SIG-M5 treated with dmso at 0.1 percent for 504 hours (cell line): ENCODE results near the gene TMEM45A.
"Not testable (repeated sequence)": the region's sequence is repeated elsewhere in the genome, so short reads cannot be mapped to it uniquely, and the experiment has no call there.

Source experiments
- DNase-seq: peaks from one replicate; lab custom pipeline; 2025; ENCODE audit not compliant: unreplicated experiment; lab: John Stamatoyannopoulos, UW

Gene TMEM45A

DNA sequence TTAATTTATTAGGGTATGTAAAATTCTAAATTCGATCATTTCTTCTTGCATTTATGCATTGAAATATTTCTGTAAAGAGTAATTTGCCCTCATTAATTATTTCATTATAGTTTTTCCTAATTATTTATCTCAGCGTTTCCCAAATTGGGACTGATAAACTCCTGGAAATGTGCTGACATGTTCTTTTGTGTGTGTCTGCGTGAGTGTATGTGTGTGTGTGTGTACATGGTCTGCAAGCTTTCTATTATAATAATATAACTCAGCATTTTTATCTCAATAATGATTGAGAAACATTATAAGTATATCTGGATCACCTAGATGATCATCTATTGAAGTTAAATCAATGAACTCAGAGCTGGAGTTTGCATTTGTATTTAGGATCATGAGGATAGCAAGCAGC, 38.7 kb downstream of the TMEM45A start:
- no peak for DNase-seq

DNA sequence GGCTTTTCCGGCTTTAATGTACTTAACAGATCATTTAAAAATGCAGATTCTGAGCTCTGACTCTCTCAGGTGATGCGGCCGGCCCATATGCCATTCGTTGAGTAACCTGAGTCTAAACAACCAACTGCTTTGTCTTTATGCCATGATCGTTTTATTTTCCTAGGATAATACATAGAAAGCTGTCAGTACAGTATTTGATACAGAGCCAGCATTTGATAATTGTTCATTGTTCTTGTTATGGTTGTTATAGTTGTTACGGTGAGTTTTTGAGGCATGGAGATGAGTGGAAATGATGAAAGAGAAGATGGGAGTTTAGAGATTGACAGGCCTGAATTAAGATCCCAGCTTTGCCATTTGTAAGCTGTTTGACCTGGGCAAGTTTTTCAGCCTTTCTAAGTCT, 40.0 kb downstream of the TMEM45A start:
- no peak for DNase-seq

DNA sequence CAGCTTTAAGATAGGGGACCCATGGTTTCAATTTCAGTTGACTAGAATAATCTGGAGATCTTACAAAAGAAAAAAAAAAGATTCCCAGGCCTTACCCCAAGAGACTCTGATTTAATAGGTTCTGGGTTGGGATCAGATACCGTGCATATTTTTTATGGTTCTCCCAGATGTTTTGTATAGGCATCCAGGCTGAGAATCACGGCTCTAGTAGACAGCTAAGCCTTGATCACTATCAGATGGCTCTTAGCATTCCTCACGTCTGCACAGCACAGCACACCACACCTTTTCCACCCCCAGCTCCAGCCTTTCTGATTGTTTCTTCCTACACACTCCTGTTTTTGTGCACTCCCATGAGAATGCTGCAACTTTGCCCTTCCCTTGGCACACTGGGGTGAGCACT, 40.8 kb downstream of the TMEM45A start:
- DNase-seq: no peak

DNA sequence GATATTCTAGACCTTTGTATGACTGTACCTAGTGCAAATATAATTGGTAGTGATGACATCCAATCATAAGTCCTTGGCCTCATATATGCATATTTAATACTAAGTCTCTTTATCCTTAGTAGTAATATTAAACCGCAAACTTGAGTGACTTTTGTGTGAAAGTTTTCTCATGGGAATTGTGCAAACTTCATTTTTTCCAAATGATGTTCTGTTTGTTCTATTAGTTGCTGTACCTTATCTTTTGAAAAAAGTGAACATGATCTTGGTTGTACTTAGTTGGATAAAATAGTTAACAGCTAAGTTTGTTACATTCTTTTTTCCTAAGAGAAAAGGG, 43.2 kb downstream of the TMEM45A start:
- no peak for DNase-seq

DNA sequence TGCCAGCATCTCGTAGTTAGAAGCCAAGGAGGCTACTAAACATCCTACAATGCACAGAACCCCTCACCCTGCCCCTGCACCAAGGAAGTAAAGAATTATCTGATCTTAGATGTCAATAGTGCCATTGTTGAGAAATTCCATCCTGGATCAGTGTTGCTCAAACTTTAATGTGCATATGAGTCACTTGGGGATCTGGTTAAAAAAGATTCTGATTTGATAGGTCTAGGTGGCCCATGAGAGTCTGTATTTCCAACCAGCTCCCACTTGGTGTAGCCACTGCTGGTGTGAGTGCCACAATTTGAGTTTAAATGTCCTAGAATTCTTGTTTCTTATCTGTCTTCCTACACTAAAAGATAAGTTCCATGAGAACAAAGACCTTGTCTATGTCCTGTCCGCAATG, 43.7 kb downstream of the TMEM45A start:
- DNase-seq: no peak

DNA sequence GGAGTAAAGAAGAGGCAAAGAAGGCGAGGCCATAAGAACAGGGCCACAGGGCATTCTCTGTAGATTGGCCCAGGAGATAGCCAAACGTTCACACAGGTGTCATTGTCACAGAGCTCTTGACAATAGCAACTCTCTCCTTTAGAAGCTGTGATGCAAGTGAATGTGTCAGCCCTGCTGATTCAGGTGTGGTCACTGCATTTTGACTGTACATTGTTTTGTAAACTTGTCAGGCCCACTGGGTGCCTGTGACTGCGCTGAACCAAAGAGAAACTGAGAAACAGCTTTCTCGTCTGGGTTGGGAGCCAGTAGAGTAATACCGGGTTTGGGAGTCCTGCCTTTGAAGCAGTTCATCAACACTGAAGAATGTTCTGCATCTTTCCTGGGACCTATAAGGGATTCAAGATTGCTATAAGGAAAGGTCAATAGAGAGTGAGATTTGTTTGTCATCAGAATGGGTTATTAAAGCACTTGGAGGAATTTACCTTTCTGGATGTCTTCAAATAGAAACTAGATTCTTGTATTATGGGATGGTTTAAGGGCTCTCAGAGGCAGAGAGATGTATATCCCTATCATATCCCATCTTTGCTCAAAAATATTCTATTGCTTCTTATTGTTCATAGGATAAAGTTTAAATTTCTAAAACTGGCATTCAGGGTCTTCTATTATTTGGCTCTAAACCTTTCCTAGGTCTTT, 45.4 kb downstream of the TMEM45A start:
- DNase-seq: no peak

DNA sequence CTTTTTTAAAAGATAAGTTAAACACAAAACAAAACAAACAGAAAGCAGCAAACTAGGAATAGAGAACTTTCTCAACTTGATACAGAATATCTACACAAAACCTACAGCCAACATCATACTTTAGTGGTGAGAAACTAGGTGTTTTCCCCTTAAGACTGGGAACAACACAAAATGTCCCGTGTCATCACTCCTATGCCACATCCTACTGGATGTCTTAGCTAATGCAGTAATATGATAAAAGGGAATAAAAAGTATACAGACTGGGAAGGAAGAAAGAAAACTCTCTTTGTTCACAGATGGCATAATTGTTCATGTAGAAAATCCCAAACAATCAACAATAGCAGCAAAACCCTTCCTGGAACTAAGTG, 45.9 kb downstream of the TMEM45A start:
- no peak for DNase-seq

DNA sequence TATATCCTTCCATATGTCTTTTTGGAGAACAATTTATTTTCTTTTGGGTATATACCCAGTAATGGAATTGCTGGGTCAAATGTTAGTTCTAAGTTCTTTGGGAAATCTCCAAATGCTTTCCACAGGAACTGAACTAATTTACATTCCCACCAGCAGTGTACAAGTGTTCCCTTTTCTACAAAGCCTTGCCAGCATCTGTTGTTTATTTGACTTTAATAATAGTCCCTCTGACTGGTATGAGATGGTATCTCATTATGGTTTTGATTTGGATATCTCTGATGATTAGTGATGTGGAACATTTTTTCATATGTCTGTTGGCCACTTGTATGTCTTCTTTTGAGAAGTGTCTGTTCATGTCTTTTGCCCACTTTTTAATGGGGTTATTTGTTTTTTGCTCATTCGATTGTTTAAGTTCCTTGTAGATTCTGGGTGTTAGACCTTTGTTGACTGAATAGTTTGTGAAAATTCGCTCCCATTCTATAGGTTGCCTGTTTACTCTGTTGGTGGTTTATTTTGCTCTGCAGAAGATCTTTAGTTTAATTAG, 48.4 kb downstream of the TMEM45A start:
- DNase-seq: no peak

DNA sequence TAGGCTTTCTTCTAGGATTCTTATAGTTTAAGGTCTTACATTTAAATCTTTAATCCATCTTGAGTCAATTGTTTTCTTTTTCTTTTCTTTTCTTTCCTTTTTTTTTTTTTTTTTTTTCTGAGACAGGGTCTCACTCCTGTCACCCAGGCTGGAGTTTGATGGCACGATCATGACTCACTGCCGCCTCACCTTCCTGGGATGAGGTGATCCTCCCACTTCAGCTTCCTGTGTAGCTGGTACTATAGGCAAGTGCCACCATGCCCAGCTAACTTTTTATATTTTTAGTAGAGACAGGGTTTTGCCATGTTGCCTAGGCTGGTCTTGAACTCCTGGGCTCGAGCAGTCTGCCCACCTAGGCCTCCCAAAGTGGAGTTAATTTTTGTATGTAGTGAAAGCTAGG, 49.0 kb downstream of the TMEM45A start:
- DNase-seq: not testable (repeated sequence)

DNA sequence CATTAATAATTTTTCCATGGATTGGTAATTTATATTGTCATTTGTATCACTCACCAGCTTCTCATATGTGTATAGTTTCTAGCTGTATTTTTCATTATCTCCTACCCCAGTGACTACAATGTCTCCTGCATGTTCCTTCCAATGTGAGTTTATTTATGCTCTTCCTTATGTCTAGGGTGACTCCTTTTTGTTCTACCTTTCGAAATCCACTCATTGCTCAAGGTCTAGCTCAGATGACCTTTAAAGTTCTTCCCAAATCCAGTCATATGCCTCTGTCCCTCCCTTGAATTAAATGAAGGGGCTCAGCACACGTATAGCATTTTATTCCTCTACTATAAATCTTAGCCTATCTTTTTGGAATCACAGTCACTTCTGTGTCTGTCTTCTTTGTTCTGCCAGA, 53.0 kb downstream of the TMEM45A start:
- no peak for DNase-seq

DNA sequence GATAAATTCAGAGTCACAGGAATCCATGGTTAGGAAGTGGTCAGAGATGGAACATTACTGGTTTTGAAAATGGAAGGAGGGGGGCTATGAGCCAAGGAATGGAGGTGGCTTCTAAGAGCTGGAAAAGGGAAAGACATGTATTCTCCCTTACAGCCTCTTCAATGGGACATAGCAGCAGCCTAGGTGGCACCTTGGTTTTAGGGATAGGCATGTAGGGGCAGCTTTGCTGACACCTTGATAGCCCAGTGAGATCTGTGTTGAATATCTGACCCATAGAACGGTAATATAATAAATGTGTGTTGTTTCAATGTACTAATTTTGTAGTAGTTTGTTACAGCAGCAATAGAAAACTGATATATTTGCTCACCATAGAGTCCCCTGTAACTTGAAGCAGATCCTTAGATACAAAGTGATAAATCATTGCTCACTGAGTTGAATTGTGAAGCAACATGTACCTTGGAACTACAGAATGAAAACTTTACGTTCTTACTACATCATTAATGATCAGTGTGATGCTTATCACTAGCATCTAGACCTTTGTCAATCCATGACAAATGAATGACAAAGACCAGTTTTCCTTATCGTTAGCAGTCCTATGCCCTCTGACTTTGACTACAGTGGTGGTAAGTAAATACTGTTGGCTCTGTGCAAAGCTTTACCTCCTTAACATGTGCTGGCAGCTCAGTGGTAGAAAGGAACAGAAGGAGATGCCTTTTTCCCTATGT, 53.8 kb downstream of the TMEM45A start:
- DNase-seq: no peak

DNA sequence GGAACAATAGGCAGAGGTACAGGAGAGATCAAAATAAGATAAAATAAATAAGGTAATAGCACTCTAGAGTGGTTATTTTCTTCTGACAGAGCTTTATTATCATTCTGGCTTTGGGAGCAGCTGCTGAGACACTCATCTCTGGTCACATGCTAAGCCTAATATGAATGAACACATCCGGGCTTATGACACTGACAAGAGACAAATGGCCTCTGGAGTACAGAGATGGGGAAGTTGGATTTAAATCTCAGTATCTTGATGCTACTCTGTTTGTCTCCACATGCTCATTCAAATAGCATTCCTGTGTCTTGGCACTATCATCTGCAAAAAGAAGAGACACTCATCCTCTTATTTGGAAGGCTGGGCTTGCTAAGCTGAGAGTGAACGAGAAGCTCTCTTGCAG, 55.6 kb downstream of the TMEM45A start:
- peak; percentile 13 for DNase-seq

DNA sequence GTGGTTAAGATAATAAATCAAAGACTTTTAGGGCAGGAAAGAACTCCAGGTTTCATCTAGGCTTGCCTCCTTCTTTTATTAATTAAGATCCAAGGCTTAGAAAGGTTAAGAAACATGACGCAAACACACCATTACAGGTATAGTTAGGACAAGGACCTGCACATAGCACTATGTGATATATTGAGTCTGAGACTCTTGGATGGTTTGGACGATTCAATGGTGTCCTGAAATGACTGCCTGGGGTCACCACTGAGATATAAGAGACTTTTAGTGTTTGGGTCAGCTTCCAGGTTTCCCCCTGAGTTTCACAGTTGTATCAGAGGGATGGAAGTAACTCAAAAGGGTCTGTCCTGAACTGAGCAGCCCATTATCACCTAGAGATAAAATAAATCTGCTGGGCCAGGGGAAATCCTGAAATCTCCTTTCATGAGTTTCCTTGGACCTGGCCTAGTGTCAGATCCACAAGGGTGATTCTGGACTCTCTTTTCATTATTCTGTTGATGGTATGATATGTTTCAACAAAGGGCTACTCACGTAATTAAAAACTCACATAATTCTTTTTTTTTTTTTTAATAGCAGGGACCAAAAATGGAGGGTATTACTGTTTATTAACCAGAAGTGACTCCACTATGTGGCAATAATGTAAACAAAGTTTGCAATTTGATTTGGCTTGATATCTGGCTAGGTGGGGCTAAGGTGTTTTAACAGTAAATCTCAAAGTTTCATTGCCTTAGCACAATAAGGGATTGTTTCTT, 61.4 kb downstream of the TMEM45A start:
- no peak for DNase-seq

DNA sequence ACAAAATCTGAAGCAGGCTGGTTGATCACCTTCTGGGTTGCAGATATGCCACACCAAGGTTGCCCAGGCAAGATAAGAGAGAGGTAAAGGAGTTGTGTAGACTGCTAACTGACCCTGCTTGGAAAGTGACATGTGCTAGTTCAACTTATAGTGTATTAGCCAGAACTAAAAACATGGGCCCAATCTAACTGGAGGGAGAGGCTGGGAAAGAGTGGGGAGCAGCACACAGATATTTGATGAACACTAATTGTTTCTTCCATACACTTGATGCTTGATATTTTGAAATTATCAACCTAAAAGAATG, 61.9 kb downstream of the TMEM45A start:
- DNase-seq: no peak

DNA sequence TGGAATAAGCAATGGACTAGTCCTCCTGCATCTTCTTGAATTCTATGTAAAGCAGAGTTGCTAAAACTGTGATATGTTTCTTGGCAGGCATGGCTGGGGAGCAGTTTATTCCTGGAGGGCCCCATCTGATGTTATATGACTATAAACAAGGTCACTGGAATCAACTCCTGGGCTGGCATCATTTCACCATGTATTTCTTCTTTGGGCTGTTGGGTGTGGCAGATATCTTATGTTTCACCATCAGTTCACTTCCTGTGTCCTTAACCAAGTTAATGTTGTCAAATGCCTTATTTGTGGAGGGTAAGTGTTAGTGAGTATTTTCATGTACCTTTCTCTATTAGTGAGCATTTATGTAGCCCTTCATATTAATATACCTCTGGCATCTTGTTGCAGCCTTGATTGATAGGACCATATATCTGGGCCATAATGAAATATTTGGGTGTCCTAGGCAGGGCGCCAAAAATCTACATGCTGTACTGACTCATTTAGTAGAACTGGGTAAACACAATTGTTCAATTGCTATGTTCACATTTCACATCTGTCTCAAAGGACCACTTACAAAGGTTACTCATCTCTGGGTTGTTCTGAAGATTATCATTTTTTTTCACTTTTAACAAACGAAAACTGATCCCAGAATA, 64.4 kb downstream of the TMEM45A start:
- DNase-seq: no peak

DNA sequence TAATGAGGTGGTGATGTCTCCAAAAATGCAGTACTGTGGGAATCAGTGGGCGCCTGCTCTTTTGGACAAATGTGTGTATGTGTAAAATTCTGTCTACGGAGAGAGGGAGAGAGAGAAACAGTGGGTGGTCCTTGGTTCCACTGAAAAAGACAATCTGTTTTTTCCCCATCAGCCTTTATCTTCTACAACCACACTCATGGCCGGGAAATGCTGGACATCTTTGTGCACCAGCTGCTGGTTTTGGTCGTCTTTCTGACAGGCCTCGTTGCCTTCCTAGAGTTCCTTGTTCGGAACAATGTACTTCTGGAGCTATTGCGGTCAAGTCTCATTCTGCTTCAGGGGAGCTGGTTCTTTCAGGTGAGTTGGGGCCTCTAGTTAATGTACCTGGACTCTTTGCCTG, 65.8 kb downstream of the TMEM45A start:
- no peak for DNase-seq

DNA sequence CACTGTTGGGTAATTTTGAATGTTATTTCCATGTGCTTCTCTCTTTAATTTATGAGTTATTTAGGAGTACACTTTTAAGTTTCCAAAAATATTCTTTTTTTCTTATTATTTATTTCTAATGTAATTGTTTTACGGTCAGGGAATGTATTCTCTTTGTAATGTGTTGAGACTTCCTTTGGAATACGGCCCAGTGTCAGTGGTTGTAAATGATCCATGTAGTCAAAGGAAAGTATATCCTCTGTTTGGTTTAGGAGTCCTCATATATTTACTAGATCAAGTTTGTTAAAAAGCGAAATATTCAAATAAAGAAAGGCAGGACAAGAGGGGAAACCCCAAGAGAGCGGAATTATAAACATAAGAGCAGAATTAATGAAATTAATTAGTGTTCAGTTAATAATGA, 68.0 kb downstream of the TMEM45A start:
- no peak for DNase-seq

DNA sequence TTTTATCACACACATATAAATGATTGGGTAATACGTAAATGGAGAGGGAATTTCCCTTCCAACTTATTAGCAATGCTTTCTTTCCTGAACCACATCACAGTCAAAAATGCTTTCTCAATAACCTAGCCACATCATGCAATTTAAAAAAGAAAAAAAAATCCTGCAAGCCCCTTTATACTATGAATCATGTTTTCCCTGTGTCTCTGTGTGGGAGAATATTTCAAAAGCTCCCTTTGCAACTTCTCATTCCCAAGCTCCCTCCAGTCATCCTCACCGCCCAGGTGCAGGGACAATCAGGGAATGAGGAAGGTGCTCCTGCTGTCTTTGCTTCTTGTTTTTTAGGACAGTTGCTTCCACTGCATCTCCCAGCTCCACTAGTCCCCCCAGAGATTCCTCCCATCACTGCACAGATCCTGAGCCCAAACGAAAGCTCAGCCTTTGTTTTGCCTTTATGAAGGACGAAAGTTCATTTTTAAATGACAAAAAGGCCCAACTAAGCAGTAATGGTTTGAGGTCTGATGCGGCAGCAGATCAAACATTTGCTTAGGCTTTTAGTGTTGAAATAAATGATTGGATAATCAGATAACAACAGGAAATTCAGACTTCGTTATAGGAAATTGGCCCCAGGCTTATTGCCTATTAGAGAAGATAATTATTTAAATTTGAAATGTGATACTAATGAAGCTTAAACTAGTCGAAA, 69.2 kb downstream of the TMEM45A start:
- no peak for DNase-seq

DNA sequence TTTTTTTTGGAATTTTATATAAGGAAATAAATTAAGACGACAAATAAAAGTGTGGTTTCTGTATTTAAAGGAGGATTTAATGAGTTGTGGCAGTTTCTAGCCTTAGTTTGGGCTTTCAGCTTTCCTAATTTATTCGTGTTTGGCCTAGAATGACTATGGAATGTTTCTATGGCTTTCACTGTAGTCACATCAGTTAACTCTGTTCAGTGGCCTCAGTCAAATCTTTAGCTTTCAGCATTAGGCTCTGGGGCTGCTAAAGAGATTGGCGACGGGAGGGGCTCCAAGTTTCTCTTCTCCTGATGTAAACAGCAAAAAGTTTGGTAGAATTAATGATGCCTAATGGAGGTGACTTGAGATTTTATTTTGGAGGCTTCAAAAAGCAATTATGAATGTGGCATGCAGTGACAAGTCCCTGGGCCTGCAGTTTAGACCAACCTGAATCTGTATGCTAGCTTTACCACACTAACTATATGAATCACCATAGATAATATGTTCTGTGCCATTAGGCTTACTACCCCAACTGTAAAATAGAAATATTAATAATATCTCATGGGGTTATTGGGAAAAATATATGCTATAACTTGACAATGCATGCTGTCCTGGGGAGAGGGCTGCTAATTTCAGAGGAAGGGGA, 69.9 kb downstream of the TMEM45A start:
- no peak for DNase-seq

DNA sequence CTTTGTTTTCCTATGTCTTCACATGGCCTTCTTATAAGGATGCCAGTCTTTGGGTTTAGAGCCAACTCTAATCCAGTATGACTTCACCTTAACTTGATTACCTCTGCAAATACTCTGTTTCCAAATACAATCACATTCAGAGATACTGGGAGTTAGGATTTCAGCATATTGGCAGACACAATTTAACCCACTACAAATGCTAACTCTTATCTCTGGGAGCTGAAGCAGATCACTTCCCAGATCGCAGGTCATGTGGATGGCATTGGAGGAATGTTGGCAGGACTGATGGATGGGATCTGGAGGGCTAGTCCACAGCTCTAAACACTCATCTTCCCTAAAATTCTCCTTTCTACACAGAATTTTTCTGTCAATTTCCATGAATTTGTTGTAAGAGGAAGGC, 70.8 kb downstream of the TMEM45A start:
- DNase-seq: no peak
